Keratinocyte (primary cell): ENCODE data around the gene DNAJB8.

Source experiments
- EZH2 ChIP-seq: IDR thresholded peaks from one replicate; pipeline ENCODE4 v1.6.1; 2012; ENCODE audit warnings: inconsistent platforms, mild to moderate bottlenecking, low read length, moderate library complexity
- TF ChIP-seq, protein P1 (sequence below), 3 experiments: IDR thresholded peaks in 1 of 3; conservative IDR thresholded peaks in 1 of 3; optimal IDR thresholded peaks in 1 of 3; 2 replicates in 2 of 3; 3 replicates in 1 of 3; pipeline versions ENCODE3 to v1.5.1; 2011; ENCODE audit warnings: low read length in 3 of 3, mild to moderate bottlenecking in 3 of 3, moderate library complexity in 2 of 3, control low read depth in 1 of 3, inconsistent platforms in 1 of 3; ENCODE audit not compliant: insufficient read depth in 2 of 3; ENCODE audit errors: extremely low read depth in 1 of 3

DNA sequence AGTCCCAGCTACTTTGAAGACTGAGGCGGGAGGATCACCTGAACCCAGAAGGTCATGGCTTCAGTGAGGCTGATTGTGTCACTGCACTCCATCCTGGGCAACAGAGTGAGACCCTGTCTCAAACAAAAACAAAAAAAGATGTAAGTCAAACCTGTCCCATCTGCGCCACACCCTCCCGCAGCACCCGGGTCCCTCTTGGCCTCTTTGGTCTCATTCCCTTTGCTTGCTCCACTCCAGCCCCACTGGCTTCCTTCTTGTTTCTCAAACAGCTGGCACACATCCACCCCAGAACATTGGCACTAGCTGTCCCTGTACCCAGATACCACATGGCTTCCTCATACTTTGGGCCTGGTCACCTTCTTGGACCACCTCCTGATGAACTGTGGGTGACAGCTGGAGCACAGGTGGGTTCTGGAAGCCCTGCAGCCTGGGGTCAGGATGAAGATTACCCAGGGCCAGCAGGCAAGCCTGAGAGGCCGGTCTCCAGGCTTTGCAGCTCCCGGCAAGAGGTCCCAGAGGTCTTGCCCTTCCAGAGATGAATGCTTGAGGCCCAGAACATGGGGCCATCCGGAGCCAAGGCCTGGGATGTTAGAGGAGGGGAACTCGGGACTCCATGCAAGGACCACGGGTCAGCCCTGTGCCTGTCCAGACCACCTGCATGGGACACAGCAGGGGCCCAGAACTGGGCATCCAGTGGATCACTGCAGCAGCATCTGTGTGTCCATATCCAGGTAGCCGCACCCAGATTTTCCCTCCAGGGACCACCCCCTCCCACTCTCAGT is 37.3 kb upstream of the DNAJB8 start:
- TF ChIP-seq, protein P1, sequence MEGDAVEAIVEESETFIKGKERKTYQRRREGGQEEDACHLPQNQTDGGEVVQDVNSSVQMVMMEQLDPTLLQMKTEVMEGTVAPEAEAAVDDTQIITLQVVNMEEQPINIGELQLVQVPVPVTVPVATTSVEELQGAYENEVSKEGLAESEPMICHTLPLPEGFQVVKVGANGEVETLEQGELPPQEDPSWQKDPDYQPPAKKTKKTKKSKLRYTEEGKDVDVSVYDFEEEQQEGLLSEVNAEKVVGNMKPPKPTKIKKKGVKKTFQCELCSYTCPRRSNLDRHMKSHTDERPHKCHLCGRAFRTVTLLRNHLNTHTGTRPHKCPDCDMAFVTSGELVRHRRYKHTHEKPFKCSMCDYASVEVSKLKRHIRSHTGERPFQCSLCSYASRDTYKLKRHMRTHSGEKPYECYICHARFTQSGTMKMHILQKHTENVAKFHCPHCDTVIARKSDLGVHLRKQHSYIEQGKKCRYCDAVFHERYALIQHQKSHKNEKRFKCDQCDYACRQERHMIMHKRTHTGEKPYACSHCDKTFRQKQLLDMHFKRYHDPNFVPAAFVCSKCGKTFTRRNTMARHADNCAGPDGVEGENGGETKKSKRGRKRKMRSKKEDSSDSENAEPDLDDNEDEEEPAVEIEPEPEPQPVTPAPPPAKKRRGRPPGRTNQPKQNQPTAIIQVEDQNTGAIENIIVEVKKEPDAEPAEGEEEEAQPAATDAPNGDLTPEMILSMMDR (optimal IDR thresholded peaks at IDR 0.05 in 1 of 3, IDR thresholded peaks at IDR 0.05 in 1 of 3, conservative IDR thresholded peaks at IDR 0.05 in 1 of 3; ENCODE audit: extremely low read depth in 1 of 3, insufficient read depth in 2 of 3, low read length in 3 of 3) = no peak
- TF ChIP-seq EZH2 = no peak
